ENCODE data around the gene USF3.
"Not testable (repeated sequence)": the region's sequence is repeated elsewhere in the genome, so short reads cannot be mapped to it uniquely, and the experiment has no call there.

The USF3 gene

GRCh38 chr3:113648524-113648923 lies 47.9 kb downstream of the USF3 start:
- no peak for DNase-seq

- no peak for DNase-seq
Measured at GRCh38 chr3:113643583-113643982, 52.9 kb downstream of the USF3 start.

- no peak for DNase-seq
Measured at GRCh38 chr3:113638910-113639309, 57.5 kb downstream of the USF3 start.

GRCh38 chr3:113637756-113638155 lies 58.7 kb downstream of the USF3 start:
- no peak for DNase-seq

- not testable (repeated sequence) for DNase-seq
Measured at GRCh38 chr3:113636034-113636433, 60.4 kb downstream of the USF3 start.

- no peak for DNase-seq
Measured at GRCh38 chr3:113634782-113635474, 61.5 kb downstream of the USF3 start.

- no peak for DNase-seq
Measured at GRCh38 chr3:113631573-113631972, 64.9 kb downstream of the USF3 start.

GRCh38 chr3:113630956-113631542 lies 65.4 kb downstream of the USF3 start:
- DNase-seq, result no peak

GRCh38 chr3:113629584-113630421 lies 66.6 kb downstream of the USF3 start:
- no peak for DNase-seq

- DNase-seq, result no peak
Measured at GRCh38 chr3:113628788-113629187, 67.7 kb downstream of the USF3 start.

GRCh38 chr3:113628316-113628715 lies 68.1 kb downstream of the USF3 start:
- no peak for DNase-seq

- no peak for DNase-seq
Measured at GRCh38 chr3:113626503-113627371, 69.7 kb downstream of the USF3 start.

GRCh38 chr3:113625834-113626233 lies 70.6 kb downstream of the USF3 start:
- DNase-seq, result no peak

- no peak for DNase-seq
Measured at GRCh38 chr3:113623811-113624210, 72.6 kb downstream of the USF3 start.

- DNase-seq, result no peak
Measured at GRCh38 chr3:113623324-113623723, 73.1 kb downstream of the USF3 start.

- DNase-seq, result no peak
Measured at GRCh38 chr3:113620091-113620490, 76.4 kb downstream of the USF3 start.

- DNase-seq, result no peak
Measured at GRCh38 chr3:113617726-113618125, 78.7 kb downstream of the USF3 start.

- DNase-seq, result no peak
Measured at GRCh38 chr3:113615976-113616375, 80.5 kb downstream of the USF3 start.

GRCh38 chr3:113614402-113614801 lies 82.0 kb downstream of the USF3 start:
- DNase-seq, result no peak

- DNase-seq, result no peak
Measured at GRCh38 chr3:113607219-113607596, 89.2 kb downstream of the USF3 start.

- no peak for DNase-seq
Measured at GRCh38 chr3:113606539-113607218, 89.8 kb downstream of the USF3 start.

- no peak for DNase-seq
Measured at GRCh38 chr3:113602836-113603235, 93.6 kb downstream of the USF3 start.

Measured in activated CD4-positive, CD25-positive, alpha-beta regulatory T cell (primary cell).